ENCODE data around the gene SUCLG2. TPM values are rescaled to one million over a fixed set of nuclear protein-coding genes. Genes with fewer than 3 reads are reported as not detected.

The SUCLG2 gene
- total and polyA plus RNA-seq, 9 of the 15 experiments (the other 6 are each of a cell fraction or from before 2014, with no cell fraction given): 10.1 to 41.4 (median 29.0) TPM

DNA sequence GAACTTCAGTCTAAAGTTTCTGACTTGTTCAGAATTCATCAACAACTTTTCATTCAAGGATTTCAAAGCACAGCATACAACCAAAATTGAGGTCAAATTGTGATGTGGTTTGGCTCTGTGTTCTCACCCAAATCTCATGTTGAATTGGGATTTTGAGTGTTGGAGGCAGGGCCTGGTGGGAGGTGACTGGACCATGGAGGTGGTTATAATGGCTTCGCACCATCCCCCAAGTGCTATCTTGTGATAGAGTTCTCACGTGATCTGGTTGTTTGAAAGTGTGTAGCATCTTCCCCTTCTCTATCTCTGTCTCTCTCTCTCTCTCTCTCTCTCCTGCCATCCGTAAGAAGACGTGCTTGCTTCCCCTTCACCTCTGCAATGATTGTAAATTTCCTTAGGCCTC lies 19.6 kb upstream of the SUCLG2 start:
- H3K9ac ChIP-seq (ENCODE audit: insufficient read depth in 1 of 2, low read depth in 2 of 2, low read length in 2 of 2): no peak overlapping the region
- in situ Hi-C loops (cut with MboI): no loop called here
- CTCF ChIA-PET (ENCODE audit: low intra/inter-chr PET ratio): no interaction called here
- intact Hi-C loops (cut with micrococcal nuclease): no loop called here
- no peak for ATAC-seq
- POLR2A ChIA-PET: no interaction called here
- no peak for FAIRE-seq
- H3K4me2 ChIP-seq (ENCODE audit: insufficient read depth, low read length): no peak overlapping the region
- H3K9me3 ChIP-seq (replicated peaks; ENCODE audit: control insufficient read depth, insufficient read depth, low read depth, low read length): no peaks in the 10 kb centered on the region
- H2AFZ ChIP-seq (ENCODE audit: low read depth, low read length): no peak overlapping the region
- no peaks in the 10 kb centered on the region for H3K27me3 ChIP-seq (ENCODE audit: control insufficient read depth in 2 of 2, insufficient read depth in 2 of 2, low read length in 2 of 2)
- H3K79me2 ChIP-seq (ENCODE audit: control insufficient read depth, insufficient read depth, low read length): no peaks in the 10 kb centered on the region
- DNase-seq (ENCODE audit: extremely low read depth in 1 of 4, low spot score in 3 of 4): no peak
- no peaks in the 10 kb centered on the region for H3K9me1 ChIP-seq (ENCODE audit: control insufficient read depth, insufficient read depth, low read length)
- no peak overlapping the region for H3K4me3 ChIP-seq
- BruUV-seq (replicated peaks): no TSS peak
- H3K36me3 ChIP-seq (ENCODE audit: control insufficient read depth, insufficient read depth, low read length): no peaks in the 10 kb centered on the region
- H3K4me1 ChIP-seq (replicated peaks in 1 of 2; ENCODE audit: control insufficient read depth in 2 of 2, insufficient read depth in 2 of 2, low read length in 2 of 2): no peaks in the 10 kb centered on the region
- 0% methylated on average over 1 of the region's 4 CpGs for WGBS (ENCODE audit: insufficient coverage, low coverage, missing lambda C conversion rate)
- H4K20me1 ChIP-seq (replicated peaks; ENCODE audit: control insufficient read depth, insufficient read depth, low read length): no peaks in the 10 kb centered on the region
- H3K27ac ChIP-seq (ENCODE audit: extremely low read depth, low read depth, low read length): no peak overlapping the region
- TF ChIP-seq ZNF785 (CRISPR knock-in tag; IDR thresholded peaks at IDR 0.05) (no peak), HEY1 (CRISPR knock-in tag; IDR thresholded peaks at IDR 0.05; ENCODE audit: borderline replicate concordance) (no peak), MEIS2 (IDR thresholded peaks at IDR 0.05; ENCODE audit: partially characterized antibody) (no peak), RBM17 (IDR thresholded peaks at IDR 0.05; ENCODE audit: borderline replicate concordance, low read depth, low read length) (no peak), ZNF217 (CRISPR knock-in tag; IDR thresholded peaks at IDR 0.05) (no peak), NFXL1 (CRISPR knock-in tag; IDR thresholded peaks at IDR 0.05) (no peak), JUND (IDR thresholded peaks at IDR 0.05; ENCODE audit: borderline replicate concordance, low read depth, low read length) (no peak), JUND (tag; IDR thresholded peaks at IDR 0.05; ENCODE audit: borderline replicate concordance, low read depth, low read length) (no peak), EHMT2 (IDR thresholded peaks at IDR 0.05) (no peak), RB1 (IDR thresholded peaks at IDR 0.05; ENCODE audit: low read depth) (no peak), GTF2E2 (tag; IDR thresholded peaks at IDR 0.05) (no peak), DACH1 (IDR thresholded peaks at IDR 0.05; ENCODE audit: partially characterized antibody) (no peak), HNRNPH1 (optimal IDR thresholded peaks at IDR 0.05; ENCODE audit: low read depth, low read length) (no peak), ZNF780A (CRISPR knock-in tag; IDR thresholded peaks at IDR 0.05) (no peak), ZFP36 (IDR thresholded peaks at IDR 0.05; ENCODE audit: low read depth, low read length, partially characterized antibody) (no peak), ESRRB (CRISPR knock-in tag; IDR thresholded peaks at IDR 0.05; ENCODE audit: borderline replicate concordance) (no peak)
- TF ChIP-seq, protein P1, sequence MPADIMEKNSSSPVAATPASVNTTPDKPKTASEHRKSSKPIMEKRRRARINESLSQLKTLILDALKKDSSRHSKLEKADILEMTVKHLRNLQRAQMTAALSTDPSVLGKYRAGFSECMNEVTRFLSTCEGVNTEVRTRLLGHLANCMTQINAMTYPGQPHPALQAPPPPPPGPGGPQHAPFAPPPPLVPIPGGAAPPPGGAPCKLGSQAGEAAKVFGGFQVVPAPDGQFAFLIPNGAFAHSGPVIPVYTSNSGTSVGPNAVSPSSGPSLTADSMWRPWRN (IDR thresholded peaks at IDR 0.05; ENCODE audit: low read depth): no peak
- TF ChIP-seq, protein P2, sequence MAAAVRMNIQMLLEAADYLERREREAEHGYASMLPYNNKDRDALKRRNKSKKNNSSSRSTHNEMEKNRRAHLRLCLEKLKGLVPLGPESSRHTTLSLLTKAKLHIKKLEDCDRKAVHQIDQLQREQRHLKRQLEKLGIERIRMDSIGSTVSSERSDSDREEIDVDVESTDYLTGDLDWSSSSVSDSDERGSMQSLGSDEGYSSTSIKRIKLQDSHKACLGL (CRISPR knock-in tag; IDR thresholded peaks at IDR 0.05; ENCODE audit: borderline replicate concordance, poor library complexity, severe bottlenecking): no peak

All from K562 (cell line).